NCI-H2029 (cell line): ENCODE results near the gene ARHGAP27.
A peak's percentile ranks its signal among the peaks of the same experiment; 100 is the strongest.
"Not testable (repeated sequence)": the region's sequence is repeated elsewhere in the genome, so short reads cannot be mapped to it uniquely, and the experiment has no call there.

ENCODE experiments used
- DNase-seq: peaks from one replicate; lab custom pipeline; 2025; lab: John Stamatoyannopoulos, UW

The ARHGAP27 gene, protein sequence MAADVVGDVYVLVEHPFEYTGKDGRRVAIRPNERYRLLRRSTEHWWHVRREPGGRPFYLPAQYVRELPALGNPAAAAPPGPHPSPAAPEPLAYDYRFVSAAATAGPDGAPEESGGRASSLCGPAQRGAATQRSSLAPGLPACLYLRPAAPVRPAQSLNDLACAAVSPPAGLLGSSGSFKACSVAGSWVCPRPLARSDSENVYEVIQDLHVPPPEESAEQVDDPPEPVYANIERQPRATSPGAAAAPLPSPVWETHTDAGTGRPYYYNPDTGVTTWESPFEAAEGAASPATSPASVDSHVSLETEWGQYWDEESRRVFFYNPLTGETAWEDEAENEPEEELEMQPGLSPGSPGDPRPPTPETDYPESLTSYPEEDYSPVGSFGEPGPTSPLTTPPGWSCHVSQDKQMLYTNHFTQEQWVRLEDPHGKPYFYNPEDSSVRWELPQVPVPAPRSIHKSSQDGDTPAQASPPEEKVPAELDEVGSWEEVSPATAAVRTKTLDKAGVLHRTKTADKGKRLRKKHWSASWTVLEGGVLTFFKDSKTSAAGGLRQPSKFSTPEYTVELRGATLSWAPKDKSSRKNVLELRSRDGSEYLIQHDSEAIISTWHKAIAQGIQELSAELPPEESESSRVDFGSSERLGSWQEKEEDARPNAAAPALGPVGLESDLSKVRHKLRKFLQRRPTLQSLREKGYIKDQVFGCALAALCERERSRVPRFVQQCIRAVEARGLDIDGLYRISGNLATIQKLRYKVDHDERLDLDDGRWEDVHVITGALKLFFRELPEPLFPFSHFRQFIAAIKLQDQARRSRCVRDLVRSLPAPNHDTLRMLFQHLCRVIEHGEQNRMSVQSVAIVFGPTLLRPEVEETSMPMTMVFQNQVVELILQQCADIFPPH

DNA sequence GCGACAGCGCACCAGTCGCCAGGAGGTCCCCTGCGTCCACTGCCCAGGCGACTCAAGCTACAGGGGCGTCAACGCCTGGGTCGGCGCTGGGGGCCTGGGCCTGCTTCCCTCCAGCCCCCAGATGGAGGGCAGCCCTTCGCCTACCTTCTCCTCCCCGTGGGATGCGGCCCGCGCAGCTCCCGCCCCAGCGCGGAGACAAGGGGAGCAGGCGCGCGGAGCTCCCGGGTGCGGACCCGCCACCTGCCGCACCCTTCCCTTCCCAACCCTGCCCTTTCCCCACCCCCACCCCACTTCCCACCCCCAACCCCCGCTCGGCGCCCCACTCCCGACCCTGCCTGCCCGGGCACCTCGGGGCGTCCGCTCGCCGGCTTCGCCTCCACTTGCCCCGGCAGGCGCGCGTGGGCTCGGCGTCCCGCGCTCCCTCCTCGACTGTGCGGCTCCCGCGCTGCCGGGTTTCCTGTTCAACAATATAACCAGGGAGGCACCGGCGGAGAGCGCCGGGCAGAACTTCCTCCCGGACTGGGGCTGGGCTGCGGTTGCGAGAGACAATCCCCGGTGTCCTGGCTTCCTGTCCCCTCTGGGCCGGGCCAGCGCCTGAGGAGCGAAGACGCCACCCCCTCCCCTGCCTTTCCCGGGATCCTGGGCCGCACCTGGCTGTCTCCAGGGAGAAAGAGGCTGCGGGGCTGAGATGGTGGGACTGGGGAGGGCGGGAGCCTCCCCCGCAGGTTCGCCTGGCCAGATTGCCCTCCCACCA is at the start of gene ARHGAP27:
Gene ARHGAP27, minus strand, starts transcription at position 466 of the 754 bp plus-strand sequence. CDS start 2,591 bp downstream, outside the sequence.
- DNase-seq: no peak

DNA sequence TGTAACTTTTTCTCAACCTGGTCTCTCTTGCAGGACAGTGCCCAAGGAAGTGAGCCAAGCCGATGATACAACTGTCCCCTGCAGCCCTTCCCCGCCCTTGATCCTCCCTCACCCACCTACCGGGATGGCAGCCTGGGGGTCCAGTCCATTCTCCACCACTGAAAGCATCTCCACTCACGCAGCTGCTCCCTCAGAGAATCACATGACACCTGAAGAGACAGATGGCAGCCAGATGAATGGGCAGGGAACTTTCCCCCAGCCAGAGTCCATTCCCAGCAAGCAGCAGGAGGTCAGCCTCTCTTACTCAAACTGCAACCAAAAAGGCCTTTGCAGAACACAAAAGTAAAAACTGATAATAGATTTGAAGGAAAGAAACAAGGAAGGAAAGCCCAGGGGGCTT is 49.6 kb upstream of the ARHGAP27 start:
- DNase-seq: not testable (repeated sequence)

DNA sequence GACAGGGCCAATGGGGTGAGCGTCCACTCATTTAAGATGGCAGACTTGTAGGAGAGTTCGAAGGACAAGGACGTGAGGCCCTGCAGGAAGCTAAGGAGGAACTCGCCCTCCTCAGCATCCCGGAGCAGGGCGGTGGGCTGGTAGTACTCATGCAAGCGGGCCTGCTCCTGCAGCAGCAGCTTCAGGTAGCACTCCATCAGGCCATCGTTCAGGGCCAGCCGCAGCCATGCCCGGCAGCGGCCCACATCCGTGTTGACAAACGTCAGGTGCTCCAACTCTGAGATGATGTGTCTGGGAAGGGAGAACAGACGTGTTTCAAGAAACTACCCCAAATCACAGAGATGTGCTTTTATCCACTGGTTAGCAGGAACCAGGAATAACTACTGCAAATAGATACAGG is 42.8 kb upstream of the ARHGAP27 start:
- DNase-seq: not testable (repeated sequence)

DNA sequence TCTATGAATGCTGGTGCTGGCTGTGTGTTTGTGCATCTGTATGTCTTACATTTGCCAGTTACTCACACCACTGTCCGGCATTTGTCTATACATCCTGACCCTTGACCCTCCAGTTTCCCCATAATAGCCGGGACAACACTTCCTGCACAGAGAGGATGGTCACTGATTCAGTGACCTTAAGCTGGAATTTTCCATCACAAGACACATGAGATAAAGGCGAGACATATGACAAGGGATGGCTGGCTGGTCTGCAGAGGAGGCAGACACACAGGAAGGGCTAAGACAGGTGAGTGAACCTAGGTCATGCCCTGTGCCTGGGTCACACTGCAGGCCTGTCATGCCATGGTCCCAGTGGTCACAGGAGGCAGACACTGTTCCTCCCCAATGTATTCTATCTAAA is 39.6 kb upstream of the ARHGAP27 start:
- DNase-seq: not testable (repeated sequence)

DNA sequence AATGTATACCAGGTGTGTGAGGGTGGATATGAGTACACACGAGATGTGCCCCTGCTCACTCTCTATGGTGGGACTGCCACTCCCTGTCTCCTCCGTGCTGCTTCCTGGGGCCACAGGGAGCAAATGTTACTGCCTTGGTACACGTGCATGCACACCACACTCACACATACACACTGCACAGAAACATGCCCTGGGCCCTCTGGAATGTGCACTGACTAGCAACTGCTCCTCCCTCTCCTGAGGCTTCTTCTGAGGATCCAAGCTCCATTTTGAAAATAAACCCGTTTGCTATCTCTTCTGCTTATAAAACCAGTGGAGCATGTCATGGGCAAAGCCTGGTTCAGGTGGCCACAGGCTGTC is 36.5 kb upstream of the ARHGAP27 start:
- DNase-seq: not testable (repeated sequence)

DNA sequence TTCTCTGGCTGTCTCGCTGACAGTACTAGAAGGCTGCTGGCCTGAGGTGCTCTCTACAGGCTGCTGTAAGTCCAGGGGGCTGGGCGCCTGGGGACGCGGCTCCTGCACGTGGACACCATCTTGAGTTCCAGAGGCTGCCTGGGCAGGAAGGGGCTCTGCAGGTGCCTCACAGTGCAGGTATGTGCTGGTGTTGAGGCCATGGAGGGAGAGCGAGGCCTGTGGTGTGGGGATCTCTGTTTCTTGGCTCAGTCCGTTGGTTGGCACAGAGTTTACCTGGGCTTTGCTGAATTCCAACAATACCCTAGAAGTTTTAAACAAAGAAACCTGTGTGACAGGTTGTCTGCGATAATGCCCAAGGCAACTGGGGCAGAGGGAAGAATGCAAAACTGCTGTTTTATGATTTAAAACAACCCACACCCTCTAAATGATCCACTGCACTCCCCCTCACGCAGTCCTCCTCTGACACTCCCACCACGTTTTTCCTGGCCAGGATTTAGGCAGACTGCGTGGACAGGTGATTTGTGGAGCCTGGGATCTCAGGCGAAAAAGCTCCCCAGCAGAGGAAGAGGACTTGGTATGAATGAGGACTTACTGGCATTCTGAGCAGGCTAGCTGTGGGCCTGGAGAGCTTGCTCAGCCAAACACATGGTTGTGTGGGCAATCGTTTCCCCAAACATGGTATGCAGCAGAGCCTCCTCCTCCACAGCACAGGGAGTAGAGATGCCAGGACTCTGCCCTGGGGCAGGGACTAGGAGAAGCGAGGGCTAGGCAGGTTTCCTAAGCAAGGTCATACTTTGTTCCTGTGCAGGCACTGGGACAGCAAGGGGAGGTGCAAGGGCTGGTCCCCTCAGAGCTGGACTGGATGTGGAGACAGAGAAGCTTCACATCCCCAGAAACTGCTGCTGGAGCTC is 35.9 kb upstream of the ARHGAP27 start:
- DNase-seq: not testable (repeated sequence)

DNA sequence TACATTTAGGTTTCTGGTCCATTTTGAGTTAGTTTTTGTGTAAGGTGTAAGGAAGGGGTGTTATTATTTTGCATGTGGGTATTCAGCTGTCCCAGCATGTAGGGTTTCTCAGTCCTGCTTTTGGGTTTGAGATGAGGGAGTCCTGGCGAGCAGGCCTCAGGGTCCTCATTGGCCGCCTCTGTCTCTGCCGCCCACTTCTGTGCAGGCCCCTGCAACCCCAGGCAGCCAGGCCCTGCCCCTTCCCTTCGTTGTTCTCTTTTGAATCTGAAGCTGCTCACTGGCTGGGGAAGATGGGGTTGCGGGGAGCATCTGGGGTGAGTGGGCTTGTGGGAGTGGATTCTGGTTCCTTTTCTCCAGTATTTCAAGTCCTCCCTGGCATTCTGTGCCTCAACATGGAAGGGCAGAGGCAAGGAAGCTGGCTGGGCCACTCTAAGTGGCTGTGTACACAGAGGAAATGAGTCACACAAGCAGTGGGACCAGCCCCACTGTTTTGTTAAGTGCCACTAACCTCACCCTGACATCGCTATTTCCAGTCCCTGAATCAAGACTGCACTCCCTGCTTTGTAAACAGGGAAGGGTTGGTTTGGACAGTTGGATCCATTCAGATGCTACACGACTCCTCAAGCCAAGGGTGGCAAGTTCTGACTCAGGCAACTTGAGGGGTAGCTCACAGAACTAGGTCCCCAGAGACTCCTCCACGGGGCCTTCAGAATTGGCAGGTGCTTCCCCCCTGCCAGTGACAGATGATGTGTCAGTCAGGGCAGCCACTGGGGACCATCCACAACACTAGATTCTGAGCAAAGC is 29.1 kb upstream of the ARHGAP27 start:
- DNase-seq: peak; percentile 84

DNA sequence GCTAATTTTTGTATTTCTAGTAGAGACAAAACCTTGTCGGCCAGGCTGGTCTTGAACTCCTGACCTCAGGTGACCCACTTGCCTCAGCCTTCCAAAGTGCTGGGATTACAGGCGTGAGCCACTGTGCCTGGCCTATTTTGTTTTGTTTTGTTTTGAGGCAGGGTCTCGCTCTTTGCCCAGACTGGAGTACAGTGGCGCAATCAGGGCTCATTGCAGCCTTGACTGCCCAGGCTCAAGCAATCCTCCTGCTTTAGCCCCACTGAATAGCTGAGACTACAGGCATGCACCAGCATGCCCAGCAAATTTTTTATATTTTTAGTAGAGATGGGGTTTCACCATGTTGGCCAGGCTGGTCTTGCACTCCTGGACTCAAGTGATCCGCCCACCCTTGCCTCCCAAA is 27.8 kb upstream of the ARHGAP27 start:
- not testable (repeated sequence) for DNase-seq

DNA sequence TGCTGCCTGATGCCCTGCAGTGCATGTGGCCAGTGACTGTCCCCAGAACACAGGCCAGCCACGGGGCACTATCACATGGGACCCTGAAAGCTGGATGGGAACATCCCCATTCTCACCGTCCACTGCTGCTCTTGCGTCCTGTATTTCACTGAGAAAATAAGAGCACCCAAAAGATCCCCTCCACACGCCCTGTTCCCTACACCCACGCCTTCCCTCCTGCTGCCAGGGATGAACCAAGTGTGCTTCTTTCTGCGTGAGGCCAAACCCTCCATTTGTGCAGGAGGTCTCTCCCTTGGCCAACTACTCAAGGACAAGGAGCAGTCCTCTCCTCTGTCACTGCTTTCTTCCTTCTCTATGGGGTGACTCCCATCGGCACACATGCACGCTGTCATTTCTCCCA is 21.7 kb upstream of the ARHGAP27 start:
- not testable (repeated sequence) for DNase-seq

DNA sequence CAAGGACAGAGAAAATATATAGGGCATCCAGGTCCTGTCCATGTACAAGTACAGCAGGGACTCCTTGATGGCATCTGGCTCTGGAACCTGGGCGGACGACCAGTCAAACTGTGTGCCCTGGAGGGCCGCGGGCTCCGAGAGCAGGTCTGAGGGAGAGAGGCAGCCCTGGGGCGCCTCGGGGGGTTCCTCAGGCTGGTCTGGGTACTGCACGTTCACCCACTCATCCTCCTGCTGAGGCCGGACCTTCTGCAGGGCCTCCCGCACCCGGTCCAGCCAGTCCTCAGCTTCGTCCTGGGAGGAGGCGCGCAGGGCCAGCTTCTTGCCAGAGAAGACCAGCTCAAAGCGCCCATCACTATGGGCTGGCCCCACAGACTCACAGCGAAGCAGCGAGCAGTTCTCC is 21.1 kb upstream of the ARHGAP27 start:
- DNase-seq: not testable (repeated sequence)

DNA sequence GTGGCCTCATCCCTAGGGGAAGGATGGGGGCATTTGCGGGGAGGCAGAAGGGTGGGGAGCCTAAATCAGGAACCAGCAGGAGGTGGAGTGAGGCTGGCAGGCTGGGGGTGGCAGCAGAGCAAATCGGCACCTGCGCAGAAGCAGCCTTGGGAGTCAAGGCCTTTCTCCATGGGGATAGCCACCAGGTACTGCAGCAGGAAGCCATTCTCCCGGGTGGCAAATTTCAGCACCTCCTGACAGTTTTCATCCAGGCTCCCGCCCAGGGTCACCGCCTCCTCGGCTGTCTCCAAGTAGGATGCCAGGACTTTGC is 20.5 kb upstream of the ARHGAP27 start:
- not testable (repeated sequence) for DNase-seq

DNA sequence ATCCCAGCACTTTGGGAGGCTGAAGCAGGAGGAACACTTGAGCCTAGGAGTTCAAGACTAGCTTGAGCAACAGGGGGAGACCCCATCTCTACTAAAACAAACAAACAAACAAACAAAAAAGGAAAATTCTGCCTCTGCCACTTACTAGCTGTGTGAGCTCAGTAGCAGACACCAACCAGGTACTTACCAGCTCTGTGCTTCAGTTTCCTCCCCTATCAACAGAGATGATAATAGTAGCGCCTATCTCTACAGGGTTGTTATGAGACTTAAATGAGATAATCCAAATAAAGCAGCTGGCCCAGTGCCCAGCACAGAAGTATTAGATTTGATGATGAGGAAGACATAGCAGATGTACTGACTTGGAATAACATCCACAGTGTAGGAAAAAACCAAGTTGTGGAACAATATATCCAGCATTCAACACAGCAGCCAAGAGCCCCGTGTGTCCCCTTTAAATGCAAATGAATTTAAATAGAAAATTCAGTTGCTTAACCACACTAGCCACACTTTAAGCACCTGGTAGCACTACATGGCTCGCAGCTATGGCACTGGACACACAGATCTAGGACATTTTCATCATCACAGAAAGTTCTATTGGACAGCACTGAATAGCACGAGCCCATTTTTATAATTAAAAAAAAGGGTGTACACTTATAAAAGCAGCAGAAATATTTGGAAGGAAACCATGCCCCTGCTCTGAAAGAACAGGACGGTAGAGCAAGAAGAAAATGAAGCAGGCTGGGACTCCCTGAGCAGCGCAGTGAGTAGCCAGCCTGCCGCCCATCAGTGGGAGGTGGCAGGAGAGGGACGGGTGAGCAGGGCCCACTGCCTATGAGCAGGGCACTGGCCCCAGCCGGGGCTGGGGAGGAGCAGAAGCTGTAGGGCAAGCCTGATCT is 19.9 kb upstream of the ARHGAP27 start:
- DNase-seq: not testable (repeated sequence)

DNA sequence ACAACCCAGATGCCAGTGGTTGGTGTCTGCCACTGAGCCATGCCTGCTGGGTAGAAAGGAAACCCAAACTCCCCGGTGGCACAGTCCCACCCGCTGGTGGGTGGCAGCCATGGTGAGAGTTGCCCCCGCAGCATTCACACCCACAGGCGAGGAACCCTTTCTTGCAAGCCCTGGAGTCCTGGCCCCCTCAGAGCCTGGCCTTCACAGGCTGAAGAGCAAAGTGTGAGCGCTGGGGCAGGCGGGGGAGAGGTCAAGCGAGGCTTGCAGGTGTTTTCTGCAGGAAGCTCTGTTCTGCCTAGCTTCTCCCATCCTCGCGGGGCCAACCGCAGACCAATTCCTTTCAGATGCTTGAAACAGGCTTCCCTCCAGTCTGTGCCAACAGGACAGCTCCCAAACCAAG is 19.0 kb upstream of the ARHGAP27 start:
- not testable (repeated sequence) for DNase-seq

DNA sequence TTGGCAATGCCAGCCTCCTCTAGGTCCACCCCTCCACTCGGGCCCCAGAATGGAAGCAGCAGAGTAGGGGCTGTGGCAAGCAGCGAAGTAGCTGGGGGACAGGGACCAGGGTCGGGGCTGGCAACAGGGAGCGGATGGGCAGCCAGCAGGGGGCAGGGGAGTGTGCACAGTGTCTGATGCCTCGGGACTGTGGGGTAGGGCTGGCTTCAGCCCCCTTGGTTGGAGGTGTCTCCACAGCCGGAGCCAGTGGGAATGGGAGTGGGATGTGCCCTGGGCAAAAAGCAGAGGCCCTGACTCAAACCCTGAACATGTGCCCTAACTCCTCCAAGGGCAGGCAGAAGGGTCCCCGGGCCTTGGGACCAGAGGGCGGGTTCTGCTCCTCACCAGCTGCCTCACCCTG is 18.5 kb upstream of the ARHGAP27 start:
- no peak for DNase-seq

DNA sequence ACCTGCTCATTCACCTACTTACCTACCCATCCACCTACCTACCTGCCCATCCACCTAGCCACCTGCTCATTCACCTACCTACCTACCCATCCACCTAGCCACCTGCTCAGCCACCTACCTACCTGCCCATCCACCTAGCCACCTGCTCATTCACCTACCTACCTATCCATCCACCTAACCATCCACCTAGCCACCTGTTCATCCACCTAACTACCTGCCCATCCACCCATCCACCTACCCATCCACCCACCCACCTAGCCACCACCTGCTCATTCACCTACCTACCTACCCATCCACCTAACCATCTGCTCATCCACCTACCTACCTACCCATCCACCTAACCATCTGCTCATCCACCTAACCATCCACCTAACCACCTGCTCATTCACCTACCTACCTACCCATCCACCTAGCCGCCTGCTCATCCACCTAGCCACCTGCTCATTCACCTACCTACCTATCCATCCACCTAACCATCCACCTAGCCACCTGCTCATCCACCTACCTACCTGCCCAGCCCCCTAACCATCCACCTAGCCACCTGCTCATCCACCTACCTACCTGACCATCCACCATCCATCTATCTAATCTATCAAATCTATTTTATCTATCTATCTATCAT is 17.1 kb upstream of the ARHGAP27 start:
- DNase-seq: not testable (repeated sequence)

DNA sequence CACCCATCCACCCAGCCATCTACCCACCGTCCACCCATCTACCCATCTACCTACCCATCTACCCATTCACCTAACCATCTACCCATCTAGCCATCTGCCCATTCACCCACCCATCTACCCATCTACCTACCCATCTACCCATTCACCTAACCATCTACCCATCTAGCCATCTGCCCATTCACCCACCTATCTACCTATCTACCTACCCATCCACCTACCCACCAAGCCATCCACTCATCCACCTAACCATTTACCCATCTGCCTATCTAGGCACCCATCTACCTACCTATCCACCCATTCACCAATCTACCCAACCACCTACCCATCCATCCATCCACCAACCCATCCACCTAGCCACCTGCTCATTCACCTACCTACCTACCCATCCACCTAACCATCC is 16.6 kb upstream of the ARHGAP27 start:
- not testable (repeated sequence) for DNase-seq

DNA sequence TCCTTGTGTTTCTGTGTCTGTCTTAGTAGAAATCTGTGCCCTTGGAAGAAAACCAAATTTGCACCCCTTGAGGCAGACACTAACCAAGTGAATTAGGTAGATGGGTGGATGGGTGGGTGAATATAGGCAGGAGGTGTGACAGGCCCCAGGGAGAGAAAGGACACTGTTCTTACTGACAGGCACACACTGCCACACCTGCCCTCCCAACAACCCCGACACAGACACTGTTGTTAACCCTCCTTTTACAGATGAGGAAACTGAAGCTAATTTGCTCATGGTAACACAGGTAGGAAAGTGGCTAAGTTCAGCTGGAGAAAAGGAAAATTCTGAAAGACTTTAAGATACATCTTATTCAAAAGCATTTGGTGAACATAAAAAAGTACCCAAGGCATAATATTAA is 15.8 kb upstream of the ARHGAP27 start:
- not testable (repeated sequence) for DNase-seq

DNA sequence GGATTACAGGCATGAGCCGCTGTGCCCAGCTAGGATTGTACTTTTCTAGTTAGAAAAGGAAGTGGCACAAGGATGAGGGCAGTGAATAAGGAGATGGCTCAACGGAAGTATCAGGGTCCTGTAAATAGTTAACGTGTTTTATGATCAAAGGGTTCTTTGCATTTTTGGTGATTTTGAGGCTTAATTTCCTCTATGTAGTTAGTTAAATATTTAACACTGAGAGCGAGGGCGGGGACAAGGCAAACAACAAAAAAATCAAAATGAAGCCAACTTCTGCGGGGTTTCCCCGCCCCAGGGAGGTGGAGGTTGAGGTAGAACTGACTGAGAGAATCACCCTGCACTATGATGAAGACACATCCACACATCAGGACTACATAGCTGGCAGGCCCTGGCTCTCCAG is 15.4 kb upstream of the ARHGAP27 start:
- DNase-seq: not testable (repeated sequence)

DNA sequence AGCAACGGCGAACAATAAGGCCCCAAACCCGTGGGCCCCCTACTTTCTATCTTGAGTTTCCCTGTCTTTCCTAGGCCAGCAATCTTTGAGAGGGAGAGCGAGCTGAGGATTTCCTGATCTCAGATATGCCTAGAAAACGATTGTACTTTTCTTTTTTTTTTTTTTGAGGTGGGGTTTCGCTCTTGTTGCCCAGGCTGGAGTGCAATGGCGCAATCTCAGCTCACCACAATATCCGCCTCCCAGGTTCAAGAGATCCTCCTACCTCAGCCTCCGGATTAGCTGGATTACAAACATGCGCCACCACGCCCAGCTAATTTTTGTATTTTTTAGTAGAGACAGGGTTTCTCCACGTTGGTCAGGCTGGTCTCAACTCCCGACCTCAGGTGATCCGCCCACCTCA is 15.0 kb upstream of the ARHGAP27 start:
- not testable (repeated sequence) for DNase-seq
